ENCODE results near the gene KCTD17.

Gene KCTD17

DNA sequence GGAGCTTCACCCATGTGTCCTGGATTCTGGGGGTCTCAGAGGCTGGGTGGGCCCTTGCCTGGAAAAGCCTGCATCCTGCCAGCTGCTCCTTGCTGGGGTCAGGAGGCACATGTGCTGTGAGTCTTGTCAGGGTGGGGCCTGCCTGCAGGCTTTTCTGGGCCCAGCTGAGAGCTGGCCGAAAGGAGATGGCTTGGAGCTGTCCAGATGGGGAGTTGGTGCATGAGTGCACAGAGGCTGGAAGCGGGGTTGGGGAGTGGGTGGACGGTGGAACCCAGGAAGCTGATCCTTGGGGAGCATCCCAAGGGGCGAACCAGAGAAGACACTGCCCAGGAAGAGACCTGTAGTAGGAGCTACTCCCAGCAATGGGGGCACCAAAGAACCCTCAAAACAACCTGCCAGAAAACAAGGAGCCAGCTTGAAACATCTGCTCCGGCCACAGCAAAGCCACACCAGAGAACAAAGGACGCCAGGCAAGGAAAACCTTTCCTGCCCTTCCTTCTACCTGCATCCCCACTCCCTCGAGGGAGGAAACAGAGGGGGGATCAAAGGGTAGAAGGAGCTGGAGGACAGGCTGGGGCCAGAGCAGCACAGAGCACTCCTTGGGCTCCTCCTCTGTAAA lies 8.2 kb upstream of the KCTD17 start:
- DNase-seq (ENCODE audit: low read depth) = no peak

DNA sequence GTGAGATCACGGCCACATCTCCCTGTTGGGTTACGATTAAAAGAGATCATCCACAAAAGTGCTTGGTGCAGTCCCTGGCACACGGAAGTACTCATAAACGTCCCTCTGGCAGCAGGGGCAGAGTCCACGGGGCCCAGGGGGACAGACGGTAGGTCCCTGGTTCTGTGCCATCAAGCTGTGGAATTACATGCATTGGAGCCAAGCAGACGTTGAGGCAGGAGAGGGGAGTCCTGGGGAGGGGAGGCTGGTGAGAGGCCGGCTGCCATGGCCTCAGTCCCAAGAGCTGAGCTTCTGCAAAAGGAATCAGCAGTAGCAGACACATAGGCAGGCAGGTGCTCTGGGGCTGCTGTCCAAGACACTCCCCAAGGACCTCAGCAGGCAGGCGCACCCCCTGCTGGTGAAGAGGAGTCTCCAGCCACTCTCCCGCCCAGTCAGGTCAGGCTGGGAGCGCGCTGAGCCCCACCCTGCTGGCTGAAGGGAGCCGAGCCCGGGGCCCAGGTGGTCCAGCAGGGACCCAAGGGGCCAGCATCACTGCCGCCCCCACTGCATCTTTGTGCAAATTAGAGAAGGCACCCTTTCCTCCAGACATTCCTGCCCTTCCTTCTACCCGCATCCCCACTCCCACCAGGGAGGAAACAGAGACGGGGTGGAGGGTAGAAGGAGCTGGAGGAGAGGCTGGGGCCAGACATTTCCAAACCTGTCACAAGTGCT lies 7.6 kb upstream of the KCTD17 start:
- peak; percentile 19 for DNase-seq (ENCODE audit: low read depth)

DNA sequence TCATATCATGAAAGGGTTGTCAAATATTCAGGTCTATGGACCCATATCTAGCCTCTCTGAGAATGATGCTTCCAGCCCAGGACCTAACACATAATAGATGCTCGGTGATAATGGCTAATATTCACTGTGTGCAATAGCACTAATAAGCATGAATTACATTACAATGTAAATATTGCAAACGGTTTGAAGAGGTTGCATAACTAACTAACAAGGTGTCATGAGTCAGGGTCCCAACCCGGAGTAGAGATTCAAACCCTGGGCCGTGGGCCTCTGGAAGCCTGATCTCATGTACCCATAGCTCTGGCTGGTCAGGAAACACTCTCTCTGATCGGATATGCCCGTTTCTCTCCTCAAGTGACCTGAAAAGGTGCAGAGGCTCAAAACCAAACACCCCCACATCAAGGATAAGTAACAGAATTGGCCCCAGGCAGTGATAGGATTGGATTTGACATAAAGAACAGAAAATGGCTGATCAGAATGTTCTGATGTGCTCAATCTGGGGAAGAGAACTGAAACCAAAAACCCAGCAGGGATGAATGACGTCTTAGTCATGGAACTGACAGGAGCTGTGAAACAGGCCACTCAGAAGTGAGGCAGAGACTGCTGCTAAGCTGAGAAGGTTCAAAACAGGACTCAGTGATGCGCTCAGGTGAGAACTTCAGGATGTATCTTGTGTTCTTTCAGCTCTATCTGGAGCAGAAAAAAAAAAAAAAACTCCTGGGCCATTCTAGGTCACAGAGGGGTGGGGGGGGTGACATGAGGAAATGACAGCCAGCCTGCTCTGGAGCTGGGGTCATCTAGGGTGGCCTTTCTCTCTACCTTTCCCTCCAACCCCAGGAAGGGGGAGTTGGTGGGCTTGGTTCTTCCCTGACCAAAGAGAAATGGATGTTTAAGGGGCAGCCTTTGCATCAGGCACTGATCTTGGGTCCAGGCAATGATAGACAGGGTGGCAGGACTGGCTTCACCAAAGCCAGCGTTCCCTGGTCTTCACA lies 6.6 kb upstream of the KCTD17 start:
- no peak for DNase-seq (ENCODE audit: low read depth)

DNA sequence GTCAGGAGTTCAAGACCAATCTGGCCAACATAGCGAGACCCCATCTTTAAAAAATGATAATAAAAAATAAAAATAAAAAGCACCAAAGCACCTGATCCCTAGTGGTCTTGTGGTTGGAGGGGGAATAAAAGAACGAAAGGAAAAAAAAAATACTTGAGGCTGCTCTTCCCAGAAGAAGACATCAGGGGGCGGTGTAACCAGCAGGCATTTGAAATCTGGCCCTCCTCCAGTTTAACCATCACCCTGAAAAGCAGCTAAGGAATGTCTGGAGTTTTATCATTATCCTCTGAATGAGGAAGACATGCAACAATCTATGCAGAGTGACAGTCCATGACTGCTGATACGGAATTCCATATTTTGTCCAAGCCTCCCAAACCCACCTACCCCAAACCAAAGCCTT lies 5.6 kb upstream of the KCTD17 start:
- DNase-seq (ENCODE audit: low read depth) = no peak

- no peak for DNase-seq (ENCODE audit: low read depth)
Measured at GRCh38 chr22:37046589-37046988, 5.0 kb upstream of the KCTD17 start.

GRCh38 chr22:37047006-37047405 lies 4.5 kb upstream of the KCTD17 start:
- DNase-seq (ENCODE audit: low read depth) = no peak

DNA sequence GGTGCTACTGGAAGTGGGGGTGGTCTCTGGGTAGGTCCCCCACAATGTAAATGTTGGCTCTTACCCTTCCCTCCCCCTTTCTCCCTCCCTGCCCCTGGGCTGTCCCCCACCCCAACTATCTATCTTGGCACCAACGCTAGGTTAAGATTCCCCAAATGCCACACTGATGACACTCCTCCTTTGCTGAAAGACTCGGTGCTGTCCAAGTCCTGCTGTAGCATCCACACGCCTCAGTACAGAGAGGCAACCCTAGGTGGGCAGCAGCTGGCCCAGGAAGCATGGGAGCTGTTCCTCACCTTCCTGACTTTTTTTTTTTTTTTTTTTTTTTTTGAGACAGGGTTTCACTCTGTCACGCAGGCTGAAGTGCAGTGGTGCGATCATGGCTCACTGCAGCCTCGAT lies 3.4 kb upstream of the KCTD17 start:
- DNase-seq (ENCODE audit: low read depth) = no peak

DNA sequence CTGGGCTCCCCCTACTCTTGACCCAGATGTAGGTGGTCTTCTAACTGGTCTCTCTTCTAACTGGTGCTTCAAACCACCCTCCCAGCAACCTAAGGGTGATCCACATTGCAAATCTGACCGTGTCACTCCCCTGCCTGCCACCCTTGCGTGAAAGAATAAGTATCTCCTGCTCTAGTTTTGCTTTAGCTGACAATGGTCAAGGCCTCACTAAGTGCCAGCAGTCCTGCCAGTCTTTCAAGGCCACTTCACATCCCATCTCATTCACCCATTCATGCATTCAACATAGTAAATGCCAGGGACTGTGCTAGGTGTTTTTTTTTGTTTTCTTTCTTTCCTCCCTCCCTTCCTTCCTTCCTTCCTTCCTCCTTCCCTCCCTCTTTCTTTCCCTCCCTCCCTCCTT lies 2.3 kb upstream of the KCTD17 start:
- no peak for DNase-seq (ENCODE audit: low read depth)

- no peak for DNase-seq (ENCODE audit: low read depth)
Measured at GRCh38 chr22:37050913-37051312, 629 bp upstream of the KCTD17 start.

GRCh38 chr22:37052386-37053309 lies 1.1 kb downstream of the KCTD17 start:
- DNase-seq (ENCODE audit: low read depth) = no peak

DNA sequence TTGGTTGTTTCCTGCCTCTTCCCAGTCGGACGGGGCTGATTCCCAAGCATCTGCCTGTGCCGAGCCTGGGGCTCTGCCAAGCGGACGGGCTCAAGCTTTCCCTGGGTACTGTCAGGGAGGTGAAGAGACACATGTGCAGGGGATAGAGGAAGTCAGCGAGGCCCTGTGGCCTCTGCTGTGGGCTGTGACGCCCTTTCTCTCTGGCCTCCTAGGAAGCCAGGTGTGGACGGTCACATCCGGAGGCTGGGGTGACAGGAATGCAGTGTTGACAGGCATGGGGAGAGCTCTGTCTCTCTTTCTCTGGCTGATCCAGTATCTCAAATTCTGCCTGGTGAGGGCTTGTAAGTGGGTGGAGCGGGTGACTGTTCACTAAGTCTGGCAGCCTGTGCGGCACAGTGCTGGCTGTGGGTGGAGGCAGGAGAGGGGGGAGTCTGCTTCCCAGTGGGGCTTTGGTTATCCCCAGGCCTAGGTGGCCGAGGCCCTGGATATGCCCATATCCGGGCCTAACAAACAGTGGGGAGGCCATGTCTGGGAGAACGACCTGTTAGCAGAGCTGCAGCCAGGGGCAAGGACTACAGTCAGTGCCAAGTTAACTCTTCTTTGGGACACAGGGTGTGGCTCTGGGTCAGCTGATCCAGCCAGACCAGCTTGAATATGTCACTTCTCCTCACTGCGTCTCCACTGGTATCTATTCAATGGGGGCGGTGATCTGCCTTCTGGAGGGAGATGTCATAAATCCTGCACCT lies 1.9 kb downstream of the KCTD17 start:
- no peak for DNase-seq (ENCODE audit: low read depth)

GRCh38 chr22:37054056-37054395 lies 2.5 kb downstream of the KCTD17 start:
- no peak for DNase-seq (ENCODE audit: low read depth)

DNA sequence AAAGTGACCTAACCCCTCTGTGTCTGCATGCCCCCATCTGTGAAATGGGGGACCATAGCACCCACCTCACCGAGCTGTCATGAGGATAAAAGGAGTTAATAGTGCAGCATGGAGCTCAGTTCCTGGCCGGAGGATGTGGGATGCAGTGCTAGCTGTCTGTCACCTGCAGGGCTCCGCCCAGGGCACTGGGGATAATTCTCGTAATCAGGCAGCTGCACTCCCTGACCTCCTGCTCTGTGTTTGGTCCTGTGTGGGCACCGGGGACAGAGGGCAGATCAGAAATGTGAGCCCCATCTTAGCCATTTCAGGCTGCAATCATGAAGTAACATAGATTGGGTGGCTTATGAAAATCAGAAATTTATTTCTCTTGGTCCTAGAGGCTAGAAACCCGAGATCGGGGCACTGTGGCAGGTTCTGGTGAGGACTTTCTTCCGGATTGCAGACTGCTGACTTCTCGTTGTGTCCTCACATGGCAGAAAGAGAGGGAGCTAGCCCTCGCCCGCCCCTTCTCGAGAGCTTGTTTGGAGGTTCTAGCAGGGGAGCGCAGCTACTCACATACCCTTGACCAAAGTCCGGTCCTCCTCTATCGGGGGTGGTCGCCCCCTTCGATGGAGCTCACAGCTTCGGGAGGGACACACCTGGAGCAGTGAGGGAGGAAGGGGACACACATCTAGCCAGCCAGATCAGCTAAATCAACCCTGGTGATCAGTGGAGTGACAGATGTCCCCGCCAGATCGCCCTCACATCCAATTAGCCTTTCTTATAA lies 3.2 kb downstream of the KCTD17 start:
- no peak for DNase-seq (ENCODE audit: low read depth)

GRCh38 chr22:37056246-37056645 lies 4.7 kb downstream of the KCTD17 start:
- no peak for DNase-seq (ENCODE audit: low read depth)

- DNase-seq (ENCODE audit: low read depth) = no peak
Measured at GRCh38 chr22:37057226-37057625, 5.7 kb downstream of the KCTD17 start.

DNA sequence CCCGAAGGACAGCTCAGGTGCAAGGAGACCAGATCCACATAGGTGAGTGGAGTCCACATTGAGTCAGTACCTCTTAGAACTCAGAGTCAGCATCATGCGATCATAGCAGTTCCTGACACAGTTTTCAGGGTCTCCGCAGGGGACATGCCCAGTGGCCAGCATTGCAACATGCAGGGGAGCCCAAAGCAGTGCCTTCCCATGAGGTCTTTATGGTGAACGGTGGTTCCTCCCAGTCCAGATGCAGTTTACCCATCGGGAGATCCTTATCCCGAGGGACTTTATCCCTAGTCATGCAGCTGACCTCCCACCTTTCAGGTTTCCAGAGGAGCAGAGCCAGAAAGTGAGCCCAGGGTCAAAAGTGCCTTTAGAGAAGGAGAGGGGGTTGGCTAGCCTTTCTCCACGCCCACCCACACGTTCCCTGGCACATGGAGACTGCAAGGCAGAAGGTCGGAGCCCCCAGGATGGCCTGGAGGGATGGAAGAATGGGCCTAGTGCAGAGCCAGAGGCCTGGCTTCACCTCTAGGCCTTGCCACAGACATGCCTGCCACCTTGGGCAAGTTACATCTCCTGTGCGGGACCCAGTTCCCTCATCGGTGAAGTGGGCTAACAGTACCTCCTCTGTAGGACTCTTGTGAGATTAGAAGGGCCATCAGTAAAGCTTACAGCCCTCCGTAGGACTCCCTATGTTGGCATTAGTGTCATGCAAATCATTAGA lies 6.4 kb downstream of the KCTD17 start:
- no peak for DNase-seq (ENCODE audit: low read depth)

DNA sequence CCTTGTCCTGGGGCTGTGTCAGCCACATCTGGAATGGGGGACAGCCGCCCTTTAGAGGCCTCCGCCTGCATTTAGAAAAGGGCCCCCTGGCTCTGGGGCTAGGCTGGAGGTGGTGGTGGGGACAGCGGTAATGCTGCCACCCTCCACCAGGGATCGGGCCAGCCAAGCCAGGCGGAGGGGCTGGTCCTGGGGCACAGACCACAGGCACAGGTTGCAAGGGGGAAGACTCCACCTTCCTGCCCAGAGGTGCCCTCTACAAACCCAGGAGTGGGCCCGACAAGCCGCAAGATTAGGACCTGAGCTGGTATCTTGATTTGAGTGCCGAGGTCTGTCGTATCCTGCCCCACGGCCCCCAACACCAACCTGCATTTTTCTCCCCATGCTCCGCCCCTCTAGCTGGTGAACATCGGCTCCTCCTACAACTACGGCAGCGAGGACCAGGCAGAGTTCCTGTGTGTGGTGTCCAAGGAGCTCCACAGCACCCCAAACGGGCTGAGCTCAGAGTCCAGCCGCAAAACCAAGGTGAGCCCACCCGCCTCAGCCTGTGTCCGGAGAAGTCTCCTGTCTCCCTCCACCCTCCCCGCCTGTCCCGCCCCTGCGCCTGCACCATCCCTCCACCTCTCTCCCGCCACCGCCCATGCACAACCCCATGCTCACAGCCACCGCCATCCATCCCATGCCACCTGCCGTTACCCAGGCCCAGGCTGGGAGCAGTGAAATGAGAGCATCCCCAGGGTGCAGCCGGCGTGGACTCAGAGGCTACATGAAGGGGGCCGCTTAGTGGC lies 7.6 kb downstream of the KCTD17 start:
- no peak for DNase-seq (ENCODE audit: low read depth)

- DNase-seq (ENCODE audit: low read depth) = no peak
Measured at GRCh38 chr22:37059876-37060449, 8.4 kb downstream of the KCTD17 start.

Measured in activated T-cell treated with anti-CD3 and anti-CD28 coated beads for 1 hour (primary cell).